NCI-H2227 (cell line): ENCODE results near the gene PARD6B.

Experiments
- DNase-seq: peaks from one replicate; lab custom pipeline; 2025; ENCODE audit not compliant: unreplicated experiment; lab: John Stamatoyannopoulos, UW

PARD6B gene

DNA sequence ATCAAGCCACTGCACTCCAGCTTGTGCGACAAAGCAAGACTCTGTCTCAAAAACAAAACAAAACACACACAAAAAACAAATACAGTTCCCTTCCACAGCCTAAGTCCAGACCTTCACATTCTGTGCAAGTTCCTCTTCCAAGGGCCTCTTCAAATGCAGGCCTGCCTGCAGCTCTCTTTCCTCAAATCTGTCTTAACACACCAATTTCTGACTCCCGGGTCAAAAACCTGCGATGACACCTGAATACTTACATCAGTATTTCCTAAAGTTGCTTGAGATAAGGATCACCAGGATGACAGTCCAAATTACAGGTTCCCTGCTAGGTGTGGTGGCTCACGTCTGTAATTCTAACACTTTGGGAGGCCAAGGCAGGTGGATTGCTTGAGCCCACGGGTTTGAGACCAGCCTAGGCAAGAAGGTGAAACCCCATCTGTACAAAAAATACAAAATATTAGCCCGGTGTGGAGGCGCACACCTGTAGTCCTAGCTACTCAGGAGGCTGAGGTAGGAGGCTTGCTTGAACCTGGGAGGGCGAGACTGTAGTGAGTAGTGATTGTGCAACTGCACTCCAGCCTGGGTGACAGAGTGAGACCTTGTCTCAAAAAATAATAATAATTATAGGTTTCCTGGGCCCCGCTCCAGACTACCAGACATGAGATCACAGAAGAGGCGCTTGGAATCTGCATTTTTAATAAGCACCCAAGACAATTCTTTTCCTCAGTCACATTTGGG lies 8.8 kb upstream of the PARD6B start:
- DNase-seq, result no peak

DNA sequence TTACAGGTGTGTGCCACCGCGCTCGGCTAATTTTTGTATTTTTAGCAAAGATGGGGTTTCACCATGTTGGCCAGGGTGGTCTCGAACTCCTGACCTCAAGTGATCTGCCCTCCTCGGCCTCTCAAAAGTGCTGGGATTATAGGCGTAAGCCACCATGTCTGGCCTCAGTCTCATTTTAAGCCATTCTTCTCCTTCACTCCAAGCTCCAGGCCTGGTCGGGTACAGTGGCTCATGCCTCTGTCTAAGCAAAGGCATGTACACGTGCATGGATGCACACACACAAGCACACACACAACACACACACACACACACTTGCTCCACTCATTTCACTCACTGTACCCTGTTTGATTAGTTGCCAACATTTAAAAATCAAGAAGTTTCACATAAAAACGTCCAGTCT lies 7.7 kb upstream of the PARD6B start:
- DNase-seq, result no peak

DNA sequence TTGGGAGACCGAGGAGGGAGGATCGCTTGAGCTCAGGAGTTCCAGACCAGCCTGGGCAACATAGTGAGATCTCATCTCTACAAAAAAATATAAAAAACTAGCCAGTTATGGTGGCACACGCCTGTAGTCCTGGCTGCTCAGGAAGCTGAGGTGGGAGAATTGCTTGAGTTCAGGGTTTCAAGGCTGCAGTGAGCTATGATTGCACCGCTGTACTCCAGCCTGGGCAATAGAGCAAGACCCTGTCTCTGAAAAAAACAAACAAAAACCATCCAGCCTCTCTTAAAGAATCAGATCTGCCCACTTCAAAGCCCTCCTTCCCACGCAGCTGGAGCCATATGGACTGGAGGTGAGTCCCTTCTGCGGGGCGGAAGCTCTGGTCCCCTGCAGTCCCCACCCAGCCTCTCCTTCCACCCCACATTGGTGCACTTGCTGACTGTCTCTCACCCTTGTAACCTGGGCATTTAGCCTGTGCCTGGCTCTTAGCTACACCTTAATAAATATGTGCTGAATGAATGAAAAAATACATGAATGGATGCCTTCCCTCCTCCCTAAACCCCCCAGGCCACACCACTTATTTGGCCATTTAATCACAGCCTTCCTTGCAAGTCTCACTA lies 7.2 kb upstream of the PARD6B start:
- DNase-seq, result peak; percentile 35

DNA sequence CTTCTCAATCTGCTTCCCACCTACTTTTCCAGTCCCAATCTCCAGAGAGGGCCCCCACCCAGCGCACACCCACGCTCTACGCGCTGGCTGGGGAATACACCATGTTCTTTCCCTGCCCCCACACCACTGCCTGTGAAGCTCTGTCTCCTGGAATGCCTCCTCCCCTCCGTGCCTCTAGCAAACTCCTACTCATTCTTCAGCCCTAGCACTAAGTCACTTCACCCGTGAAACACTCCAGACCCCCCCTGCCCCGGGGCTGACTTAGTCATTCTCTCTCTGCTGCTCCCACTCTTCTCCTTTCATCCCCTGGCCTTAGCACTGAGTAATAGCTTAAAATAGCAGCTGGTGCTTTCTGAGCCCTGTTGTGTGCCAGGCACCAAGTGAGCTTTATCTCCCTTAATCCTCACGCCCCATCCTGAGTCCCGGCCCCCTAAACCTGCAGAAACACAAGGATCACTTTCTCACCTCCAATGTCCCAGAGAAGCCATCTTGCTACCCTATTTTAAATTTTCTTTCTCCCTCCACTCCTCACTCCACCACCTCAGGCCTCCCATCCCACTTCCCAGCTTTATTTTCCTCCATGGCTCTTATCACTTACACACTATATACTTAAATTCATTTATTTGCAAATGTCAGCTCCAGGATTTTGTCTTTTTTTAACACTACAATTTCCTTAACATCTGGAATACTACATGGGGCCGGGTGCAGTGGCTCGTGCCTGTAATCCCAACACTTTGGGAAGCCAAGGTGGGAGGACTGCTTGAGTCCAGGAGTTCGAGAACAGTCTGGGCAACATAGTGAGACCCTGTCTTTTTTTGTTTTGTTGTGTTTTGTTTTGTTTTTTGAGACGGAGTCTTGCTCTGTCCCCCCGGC lies 6.3 kb upstream of the PARD6B start:
- DNase-seq, result peak; percentile 36

DNA sequence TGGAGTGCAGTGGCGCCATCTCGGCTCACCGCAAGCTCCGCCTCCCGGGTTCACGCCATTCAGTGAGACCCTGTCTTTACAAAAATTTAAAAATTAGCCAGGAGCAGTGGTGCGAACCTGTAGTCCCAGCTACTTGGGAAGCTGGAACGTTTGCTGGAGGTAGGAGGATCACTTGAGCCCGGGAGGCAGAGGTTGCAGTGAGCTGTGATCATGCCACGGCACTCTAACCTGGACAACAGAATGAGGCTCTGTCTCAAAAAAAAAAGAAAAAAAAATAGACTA lies 5.7 kb upstream of the PARD6B start:
- no peak for DNase-seq

DNA sequence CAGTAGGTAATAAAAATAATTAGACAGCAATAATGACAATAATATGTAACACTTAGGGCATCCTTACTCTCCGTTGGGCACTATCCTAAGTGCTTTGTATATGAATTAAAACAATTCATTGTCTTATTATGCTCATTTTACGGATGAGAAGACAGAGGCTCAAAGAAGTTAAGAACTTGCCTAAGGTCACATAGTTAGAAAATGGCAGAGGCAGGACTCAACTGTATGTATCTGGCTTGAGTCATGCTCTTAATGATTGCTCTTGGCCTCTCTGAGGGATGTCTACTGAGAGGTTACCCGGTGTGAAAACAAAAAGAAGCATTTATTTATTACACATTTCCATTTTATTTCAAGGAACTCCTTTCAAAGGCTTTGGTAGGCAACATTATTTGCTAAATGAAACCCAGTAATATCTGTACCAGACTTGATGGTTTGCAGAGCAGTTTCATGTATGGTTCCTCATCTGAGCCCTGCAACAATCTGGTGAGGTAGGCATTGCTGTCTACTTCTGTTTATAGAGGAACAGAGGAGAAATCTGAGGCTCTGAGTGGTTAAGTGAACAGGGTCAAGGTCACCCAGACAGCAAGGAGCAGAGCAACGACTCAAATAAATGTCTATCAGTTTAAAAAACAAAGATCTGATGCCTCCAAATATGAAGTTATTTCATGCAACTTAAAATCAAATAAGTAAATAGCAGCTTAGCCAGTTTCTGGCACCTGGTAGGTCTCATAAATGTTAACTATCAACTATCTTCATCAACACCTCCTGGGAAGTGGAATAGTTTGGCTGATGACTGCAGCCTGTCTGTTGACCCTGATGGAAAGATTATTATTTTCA lies 4.2 kb upstream of the PARD6B start:
- DNase-seq, result peak; percentile 30

DNA sequence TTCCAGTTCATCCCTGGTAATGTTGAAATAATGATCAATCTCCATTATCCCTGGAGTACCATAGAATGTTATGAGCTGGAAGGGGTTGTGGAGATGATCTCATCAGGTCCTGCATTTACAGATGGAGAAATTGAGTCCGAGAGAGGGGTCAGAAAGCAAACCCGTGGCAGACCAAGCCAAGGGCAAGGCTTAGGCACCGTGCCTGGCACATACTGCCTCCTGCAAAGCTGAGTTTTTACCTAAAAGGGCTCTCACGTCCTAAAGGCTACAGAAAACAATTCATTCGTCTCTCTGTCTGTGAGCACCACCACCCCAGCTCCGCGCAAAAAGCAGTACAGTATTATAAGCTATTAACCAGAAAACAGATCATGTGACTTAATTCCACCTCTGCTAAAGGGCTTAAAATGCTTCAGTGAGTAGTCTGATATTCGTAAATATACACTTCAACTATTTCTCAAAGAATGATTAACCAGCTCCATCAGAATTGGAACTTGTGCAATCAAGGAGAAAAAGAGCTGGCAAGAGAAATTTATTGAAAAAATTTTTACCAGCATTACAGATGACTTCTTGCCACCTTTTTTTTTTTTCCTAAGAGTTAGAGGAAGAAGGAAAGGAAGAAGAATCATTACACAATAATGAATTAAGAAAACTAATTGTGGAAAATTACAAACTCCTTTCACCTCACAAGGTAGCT lies 3.4 kb upstream of the PARD6B start:
- peak; percentile 35 for DNase-seq

DNA sequence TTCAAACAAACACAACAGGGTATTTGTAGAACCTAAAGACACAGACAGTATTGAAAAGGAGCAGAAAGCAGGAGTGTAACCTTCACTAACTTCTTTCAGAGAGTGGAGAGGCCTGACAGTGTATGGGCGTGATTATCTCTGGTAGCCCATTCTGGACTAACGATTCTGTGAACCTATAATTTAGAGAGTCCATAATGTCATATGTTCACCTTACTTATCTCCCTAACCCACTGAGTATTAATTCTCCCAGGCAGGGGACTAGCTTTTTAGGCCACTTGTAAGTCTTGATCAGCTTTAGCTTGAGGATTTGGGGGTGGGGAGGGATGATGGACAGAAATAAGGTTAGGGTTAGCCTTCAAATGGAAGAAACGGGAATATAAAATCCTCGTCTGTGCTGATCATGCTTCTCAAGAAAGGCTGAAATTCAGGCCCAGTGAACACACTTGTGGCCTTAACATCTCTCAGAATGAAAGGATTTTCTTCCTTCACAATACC lies 2.8 kb upstream of the PARD6B start:
- DNase-seq, result peak; percentile 56

DNA sequence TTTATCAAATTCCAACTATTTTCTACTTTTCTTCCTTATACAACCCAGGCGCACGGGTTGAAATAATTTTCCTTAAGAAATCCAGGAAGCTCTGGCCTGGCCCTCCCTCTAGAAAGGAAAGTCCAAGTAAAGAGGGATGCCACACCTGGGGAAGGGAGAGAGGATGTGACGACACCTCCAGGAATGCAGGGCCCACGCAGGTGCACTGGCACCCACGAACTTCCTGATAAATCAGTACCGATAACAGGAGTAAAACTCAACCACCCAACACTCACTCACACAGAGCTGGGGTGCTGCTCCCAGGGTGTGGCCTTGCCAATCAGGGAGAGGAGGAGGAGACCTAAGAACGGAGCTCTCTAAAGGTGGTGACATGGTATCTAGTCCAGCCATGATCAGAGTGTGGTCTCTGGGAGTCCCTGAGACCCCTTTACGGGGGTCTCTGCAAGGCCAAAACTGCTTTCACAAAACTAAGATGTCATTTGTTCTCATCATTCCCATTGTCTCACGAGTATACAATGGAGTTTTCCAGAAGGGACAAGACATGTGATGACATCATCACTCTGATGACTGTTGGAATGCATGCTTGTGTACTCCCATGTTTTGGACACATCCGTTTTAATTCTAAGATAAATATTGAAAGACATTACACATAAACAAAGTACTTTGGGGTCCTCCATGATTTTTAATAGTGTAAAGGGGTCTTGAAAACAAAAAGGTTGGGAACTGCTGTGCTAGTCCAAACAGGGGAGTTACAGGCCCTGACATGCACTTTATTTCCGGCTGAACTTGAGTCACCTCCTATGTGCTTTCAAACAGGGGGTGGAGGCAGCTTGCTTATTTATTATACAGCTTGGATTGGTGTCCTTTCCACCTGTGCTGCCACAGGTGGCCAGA lies 2.2 kb upstream of the PARD6B start:
- no peak for DNase-seq

DNA sequence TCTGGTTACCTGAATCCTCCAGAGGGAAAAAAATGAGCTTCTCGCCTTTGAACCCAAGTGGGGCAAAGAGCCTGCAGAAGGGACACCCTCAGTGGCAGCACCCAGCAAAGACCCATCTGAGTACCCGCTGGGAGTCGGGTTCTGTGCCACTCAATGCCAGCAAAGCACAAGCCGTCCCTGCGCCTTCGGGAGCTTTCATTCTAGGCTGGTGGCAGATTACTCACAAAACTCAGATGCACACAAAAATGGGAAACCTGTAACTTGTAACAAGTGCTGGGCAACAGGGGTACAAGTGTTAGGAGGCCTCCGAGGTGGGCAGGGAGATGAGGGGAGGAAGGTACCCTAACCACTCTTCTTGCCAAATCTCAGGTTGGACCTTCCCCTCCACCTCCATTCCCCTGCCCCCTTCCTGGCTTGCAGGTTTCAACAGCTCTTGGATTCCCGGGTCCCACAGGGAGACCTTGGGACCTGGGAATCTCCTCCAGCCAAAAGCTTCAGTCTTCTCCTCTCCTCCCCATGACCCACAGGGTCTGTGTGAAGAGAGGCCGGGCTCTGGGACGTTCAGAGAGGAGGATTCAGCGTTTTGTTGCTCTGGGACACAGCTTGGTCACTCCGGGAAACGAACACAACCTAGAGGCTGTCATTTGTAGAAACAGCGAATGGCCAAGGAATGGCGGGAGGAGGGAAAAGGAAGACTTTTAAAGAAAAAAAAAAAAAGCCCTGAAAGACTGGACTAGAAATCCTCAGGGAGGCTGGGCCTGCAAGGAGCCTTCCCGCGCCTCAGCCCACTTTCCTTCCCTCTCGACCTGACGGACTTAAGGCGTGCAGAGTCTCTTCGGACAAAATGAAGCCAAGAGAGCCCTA lies 1.2 kb upstream of the PARD6B start:
- peak; percentile 77 for DNase-seq

DNA sequence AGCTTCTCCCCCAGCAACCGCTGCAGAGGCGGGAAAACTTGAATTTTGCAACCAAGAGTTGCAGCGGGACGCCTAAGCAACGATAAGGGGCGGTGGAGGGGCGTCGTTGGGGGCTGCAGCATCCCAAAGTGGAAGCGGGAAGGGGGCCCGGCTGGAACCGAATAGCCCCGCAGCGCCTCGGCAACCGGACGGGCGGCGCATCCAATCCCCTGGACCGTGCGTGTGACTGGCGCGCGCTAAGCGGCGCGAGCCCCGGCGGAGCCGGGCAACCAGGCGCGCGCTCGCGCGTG lies 670 bp upstream of the PARD6B start:
- DNase-seq, result no peak

DNA sequence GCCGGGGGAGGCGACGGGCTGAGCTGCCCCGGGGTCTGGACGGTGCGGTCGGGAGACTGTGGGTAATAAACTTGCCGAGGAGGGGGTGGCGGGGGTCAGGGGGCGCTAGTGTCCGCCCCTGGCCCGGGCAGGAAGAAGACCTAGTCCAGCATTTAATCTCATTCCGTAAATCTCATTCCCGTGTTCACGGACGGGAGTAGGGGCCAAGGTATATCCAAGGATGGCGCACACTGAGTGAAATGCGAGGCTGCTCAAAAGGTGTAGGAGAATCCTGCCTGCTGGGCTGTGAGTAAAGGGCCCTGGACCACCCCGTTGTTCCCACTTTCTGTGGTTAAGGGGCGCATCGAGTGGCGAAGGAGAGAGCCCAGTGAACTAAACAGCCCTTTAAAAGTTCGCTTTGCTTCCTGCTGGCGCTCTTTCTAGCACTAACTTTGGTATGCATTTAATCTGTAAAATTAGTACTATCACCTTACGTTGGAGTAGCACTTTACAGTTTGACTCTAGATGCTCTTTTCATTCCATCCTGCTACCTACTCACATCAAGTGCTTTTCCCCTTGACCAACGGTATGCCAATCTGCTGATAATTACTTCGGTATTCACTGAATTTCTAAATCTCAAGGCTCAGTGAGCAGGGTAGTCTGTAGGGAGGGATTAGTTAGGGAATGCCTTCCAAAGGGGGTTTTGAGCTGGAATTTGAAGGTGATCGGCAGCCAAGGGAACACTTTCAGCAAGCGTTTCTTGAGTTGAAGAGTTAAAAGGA lies 730 bp downstream of the PARD6B start:
- peak; percentile 36 for DNase-seq

DNA sequence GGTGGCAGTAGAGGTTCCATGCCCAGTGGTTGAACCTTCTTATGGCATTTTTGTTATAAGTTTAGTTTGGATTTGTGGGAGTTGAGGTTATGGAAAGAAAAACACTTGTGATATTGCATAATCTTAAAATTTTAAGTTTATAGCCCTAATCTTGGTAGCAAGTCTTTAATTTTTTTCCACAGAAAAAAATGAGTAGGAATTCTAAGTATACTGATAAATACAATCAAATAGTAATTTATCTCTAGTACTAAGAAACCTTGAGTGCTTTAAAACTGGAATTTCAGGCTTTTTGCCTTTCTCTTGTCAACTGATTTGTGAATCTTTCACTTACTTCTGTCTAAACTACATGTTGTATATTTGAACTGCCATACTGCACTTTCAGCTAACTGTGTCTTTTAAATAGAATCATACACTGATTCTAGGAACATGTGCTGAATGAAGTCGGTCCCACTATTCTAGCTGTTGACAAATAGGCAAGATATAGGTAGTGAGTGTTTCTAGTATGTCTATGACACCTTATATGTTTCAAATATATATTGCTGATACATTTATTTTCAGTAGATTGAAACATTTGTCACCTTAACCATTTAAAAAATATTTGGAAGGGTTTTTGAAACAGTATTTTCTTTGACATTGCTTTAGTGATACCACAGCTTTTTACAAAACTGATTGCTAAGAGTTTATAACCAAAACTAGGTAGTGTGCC lies 2.4 kb downstream of the PARD6B start:
- DNase-seq, result no peak

DNA sequence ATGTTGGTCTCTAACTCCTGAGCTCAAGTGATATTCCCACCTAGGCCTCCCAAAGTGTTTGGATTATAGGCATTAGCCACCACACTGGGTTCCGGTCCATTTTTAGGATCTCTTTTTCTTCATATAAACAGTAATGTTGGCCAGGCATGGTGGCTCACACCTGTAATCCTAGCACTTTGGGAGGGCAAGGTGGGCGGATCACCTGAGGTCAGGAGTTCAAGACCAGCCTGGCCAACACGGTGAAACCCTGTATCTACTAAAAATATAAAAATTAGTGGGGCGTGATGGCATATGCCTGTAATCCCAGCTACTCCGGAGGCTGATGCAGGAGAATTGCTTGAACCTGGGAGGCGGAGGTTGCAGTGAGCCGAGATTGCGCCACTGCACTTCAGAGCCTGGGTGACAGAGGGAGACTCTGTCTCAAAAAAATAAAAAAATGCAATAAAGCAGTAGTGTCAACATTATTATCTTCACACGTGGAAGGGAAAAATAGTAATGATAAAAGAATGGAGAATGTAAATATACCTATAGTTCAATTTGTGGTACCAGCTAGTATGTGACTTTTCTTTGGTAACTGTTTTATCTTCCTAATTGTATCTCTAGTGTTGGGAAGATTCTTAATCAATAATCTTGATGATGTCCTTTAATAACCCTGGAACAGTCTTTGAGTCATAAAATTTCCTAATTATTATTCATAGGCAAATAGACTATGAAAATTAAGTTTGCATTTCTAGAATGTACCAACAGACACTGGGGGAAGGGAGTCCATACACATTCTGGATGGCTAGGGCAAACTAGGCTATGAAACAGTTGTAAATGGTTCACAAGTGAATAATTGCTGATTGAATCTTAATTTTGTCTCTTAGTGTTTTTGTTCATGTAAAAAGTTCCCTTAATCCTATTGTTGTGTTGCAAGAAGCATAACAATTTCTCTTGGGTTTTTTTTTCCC lies 3.6 kb downstream of the PARD6B start:
- DNase-seq, result no peak

DNA sequence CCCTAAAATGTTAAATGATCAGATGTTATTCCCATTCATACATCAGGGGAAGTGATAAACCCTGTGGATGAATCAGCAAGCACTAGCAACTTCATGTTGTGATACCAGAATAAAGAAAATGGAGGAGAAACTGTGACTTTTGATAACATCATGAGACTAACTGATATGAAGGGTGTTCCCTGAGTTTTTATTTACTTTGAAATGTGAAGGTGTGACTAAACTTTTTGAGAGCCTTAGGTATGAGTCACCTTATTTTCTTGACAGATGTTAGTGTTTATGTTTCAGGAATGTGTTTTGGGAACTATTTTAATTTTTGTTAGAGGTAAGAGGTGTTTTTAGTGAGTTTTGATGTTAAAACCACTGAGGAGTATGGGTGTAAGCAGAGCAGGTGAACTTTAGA lies 4.4 kb downstream of the PARD6B start:
- DNase-seq, result no peak

DNA sequence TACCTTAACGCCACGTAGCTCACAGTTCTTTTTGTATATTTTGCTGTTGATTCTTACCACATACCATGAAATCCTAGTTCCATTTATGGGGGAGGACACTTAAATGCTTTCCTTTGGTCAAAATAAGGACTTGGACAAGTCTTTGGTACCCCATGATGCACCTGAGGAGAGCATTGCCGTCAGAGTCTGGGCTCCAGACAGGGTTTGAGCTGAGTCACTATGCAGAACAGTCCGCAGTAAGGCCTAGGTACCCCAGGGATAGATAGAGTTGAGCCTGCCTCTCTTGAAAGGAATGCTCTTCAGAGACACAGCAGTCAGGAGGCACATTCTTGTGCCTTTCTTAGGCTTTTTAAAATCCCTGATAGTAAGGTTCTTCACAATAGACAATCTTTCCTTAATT lies 6.0 kb downstream of the PARD6B start:
- no peak for DNase-seq
